BLaER1 (cell line): Measurements from ENCODE around the gene DDOST.
"Not testable (repeated sequence)": the region's sequence is repeated elsewhere in the genome, so short reads cannot be mapped to it uniquely, and the experiment has no call there.

Source experiments
- H3K27ac ChIP-seq: shearing (Covaris generic); formaldehyde crosslinking; 2 replicates; pipeline ENCODE4 v1.8.1; 2022
- H3K27me3 ChIP-seq: shearing (Covaris generic); formaldehyde crosslinking; 2 replicates; pipeline ENCODE4 v1.8.1; 2022
- H3K36me3 ChIP-seq: shearing (Covaris generic); formaldehyde crosslinking; 2 replicates; pipeline ENCODE4 v1.8.1; 2022
- H3K4me1 ChIP-seq: shearing (Covaris generic); formaldehyde crosslinking; 2 replicates; pipeline ENCODE4 v1.8.1; 2022
- H3K4me2 ChIP-seq: shearing (Covaris generic); formaldehyde crosslinking; 2 replicates; pipeline ENCODE4 v1.8.1; 2022
- H3K4me3 ChIP-seq: shearing (Covaris generic); formaldehyde crosslinking; 2 replicates; pipeline ENCODE4 v1.8.1; 2022
- H3K9ac ChIP-seq: shearing (Covaris generic); formaldehyde crosslinking; 2 replicates; pipeline ENCODE4 v1.8.1; 2022
- H3K9me3 ChIP-seq: shearing (Covaris generic); formaldehyde crosslinking; 2 replicates; pipeline ENCODE4 v1.8.1; 2022
- H4K20me1 ChIP-seq: shearing (Covaris generic); formaldehyde crosslinking; 2 replicates; pipeline ENCODE4 v1.8.1; 2022
- Cebpa-rat ChIP-seq: shearing (Covaris generic); IDR thresholded peaks from 2 replicates; pipeline ENCODE4 v1.8.1; 2022

Gene DDOST

DNA sequence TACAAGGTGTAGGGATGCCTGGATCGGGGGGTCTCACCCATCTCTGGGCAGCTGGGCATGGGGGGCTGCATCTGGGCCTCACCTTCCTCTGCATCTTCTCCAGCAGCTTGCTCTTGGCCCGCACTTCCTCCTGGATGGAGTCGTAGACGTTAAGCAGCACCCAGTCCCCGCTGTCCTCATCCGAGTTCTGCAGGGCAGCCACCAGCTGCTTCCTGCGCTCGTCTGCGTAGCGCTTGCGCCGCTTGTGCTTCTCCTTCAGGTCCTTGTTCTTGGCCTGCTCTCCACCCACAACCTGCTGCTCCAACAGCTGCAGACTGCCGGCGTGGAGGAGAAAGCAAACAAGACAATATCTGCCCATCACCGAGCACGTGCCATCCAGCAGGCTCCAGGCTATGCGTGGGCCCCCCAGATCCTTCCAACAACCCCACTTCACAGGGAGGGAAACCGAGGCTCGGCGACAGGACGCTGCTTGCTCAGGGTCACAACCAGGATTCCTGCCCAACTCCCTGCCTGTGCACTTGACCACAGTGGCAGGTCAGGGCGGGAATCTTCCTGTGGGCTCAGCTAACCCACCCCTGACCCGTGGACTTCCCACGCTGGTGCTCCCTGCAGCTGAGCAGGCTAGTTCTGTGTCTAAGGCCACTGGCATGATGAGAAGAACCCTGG lies 21.5 kb upstream of the DDOST start:
- no peaks in the 10 kb centered on the region for H3K27me3 ChIP-seq
- no peak for TF ChIP-seq Cebpa-rat
- peak overlapping the region; percentile 17 for H3K4me3 ChIP-seq
- H3K36me3 ChIP-seq: no peaks in the 10 kb centered on the region
- H4K20me1 ChIP-seq: no peaks in the 10 kb centered on the region
- peaks cover 4% of the 10 kb centered on the region for H3K9me3 ChIP-seq
- peak overlapping the region; percentile 45; the same call in 1 of the 2 replicates for H3K9ac ChIP-seq
- peak overlapping the region; percentile 82 for H3K27ac ChIP-seq
- peaks cover 83% of the 10 kb centered on the region for H3K4me1 ChIP-seq
- H3K4me2 ChIP-seq: peak overlapping the region; percentile 77

GRCh38 chr1:20681999-20682398 lies 20.8 kb upstream of the DDOST start:
- Histone ChIP-seq H3K9me3 (peaks cover 11% of the 10 kb centered on the region), H3K27ac (peak overlapping the region; percentile 82), H3K9ac (peak overlapping the region; percentile 36; the same call in 1 of the 2 replicates), H3K36me3 (no peaks in the 10 kb centered on the region), H3K27me3 (no peaks in the 10 kb centered on the region), H3K4me3 (peak overlapping the region; percentile 17; the same call in 1 of the 2 replicates), H3K4me1 (peaks cover 83% of the 10 kb centered on the region), H4K20me1 (no peaks in the 10 kb centered on the region), H3K4me2 (peak overlapping the region; percentile 77)
- no peak for TF ChIP-seq Cebpa-rat

DNA sequence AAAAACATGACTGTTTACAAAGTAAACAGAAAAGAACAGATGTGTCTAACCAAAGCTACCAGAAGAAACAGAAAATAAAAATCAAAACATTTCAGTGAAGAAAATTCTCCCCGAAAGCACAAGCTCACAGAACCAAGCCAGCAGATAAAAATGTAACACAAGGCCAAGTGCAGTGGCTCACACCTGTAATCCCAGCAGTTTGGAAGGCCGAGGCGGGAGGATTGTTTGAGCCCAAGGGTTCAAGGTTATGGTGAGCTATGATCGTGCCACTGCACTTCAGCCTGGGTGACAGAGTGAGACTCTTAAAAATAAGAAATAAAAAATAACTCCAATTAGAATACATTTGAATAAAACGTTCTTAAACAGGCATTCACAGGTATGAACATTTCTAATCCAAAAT lies 19.1 kb upstream of the DDOST start:
- Histone ChIP-seq H3K4me1 (peaks cover 66% of the 10 kb centered on the region), H3K4me3 (no peak overlapping the region), H4K20me1 (no peaks in the 10 kb centered on the region), H3K27me3 (no peaks in the 10 kb centered on the region), H3K9me3 (peaks cover 13% of the 10 kb centered on the region), H3K4me2 (peak overlapping the region; percentile 80), H3K36me3 (no peaks in the 10 kb centered on the region), H3K27ac (no peak overlapping the region), H3K9ac (no peak overlapping the region)
- no peak for TF ChIP-seq Cebpa-rat

GRCh38 chr1:20678599-20678998 lies 17.4 kb upstream of the DDOST start:
- H3K36me3 ChIP-seq: no peaks in the 10 kb centered on the region
- peak overlapping the region; percentile 80 for H3K4me2 ChIP-seq
- H3K27ac ChIP-seq: peak overlapping the region; percentile 44; the same call in 1 of the 2 replicates
- H3K9me3 ChIP-seq: peaks cover 13% of the 10 kb centered on the region
- H3K4me3 ChIP-seq: peak overlapping the region; percentile 36; the same call in 1 of the 2 replicates
- H4K20me1 ChIP-seq: no peaks in the 10 kb centered on the region
- no peak for TF ChIP-seq Cebpa-rat
- no peaks in the 10 kb centered on the region for H3K27me3 ChIP-seq
- H3K4me1 ChIP-seq: peaks cover 52% of the 10 kb centered on the region
- H3K9ac ChIP-seq: peak overlapping the region; percentile 12; the same call in 1 of the 2 replicates

GRCh38 chr1:20673626-20674025 lies 12.5 kb upstream of the DDOST start:
- not testable (repeated sequence) for H3K4me1 ChIP-seq, H3K4me3 ChIP-seq, H3K27ac ChIP-seq, H3K9ac ChIP-seq, H3K27me3 ChIP-seq, H4K20me1 ChIP-seq, H3K4me2 ChIP-seq, H3K36me3 ChIP-seq
- peaks cover 13% of the 10 kb centered on the region for H3K9me3 ChIP-seq

DNA sequence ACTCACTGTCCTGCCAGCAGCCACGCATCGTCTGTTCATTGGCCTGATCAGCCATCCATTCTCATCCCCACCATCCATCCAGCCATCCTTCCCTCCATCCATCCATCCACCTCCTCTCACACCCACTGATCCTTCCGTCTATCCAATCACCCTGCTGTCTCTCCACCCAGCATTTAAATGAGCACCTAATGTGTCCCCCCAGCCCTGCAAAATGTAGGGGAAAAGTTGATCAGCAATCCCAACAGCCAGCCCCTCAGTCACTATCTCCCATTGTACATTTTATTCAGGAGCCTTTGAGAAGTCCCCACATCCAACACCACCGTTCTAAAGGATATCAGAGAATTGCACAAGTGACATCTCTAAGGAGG lies 11.1 kb upstream of the DDOST start:
- H3K4me2 ChIP-seq: no peak overlapping the region
- H4K20me1 ChIP-seq: no peaks in the 10 kb centered on the region
- H3K36me3 ChIP-seq: peaks cover 6% of the 10 kb centered on the region; the same call in 1 of the 2 replicates
- no peak for TF ChIP-seq Cebpa-rat
- no peaks in the 10 kb centered on the region for H3K27me3 ChIP-seq
- H3K9ac ChIP-seq: no peak overlapping the region
- no peak overlapping the region for H3K4me3 ChIP-seq
- H3K27ac ChIP-seq: no peak overlapping the region
- no peaks in the 10 kb centered on the region for H3K4me1 ChIP-seq
- peaks cover 5% of the 10 kb centered on the region; the same call in 1 of the 2 replicates for H3K9me3 ChIP-seq

DNA sequence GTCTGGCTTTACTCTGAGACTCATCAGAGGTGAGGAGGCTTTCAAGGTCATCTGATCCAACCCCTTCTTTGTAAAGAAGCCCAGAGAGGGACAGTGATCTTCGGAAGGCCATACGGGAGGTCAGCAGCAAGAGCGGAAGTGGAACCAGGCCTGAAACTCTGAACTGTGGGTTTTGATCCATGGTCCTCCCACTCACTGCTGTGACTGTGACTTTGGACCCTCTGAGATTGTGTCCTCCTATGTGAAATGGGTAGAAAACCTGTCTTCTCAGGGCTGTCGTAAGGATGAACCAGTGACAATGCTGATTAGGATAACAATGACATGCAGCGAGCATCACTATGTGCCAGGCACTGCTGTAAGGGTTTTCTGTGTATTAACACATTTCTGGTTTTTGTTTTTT lies 9.8 kb upstream of the DDOST start:
- no peak for TF ChIP-seq Cebpa-rat
- Histone ChIP-seq H3K27ac (no peak overlapping the region), H3K4me3 (no peak overlapping the region), H3K36me3 (peaks cover 6% of the 10 kb centered on the region; the same call in 1 of the 2 replicates), H4K20me1 (no peaks in the 10 kb centered on the region), H3K4me2 (no peak overlapping the region), H3K9ac (no peak overlapping the region), H3K9me3 (no peaks in the 10 kb centered on the region), H3K4me1 (peaks cover 4% of the 10 kb centered on the region), H3K27me3 (no peaks in the 10 kb centered on the region)

GRCh38 chr1:20668581-20668980 lies 7.4 kb upstream of the DDOST start:
- H3K4me3 ChIP-seq: no peak overlapping the region
- no peak overlapping the region for H3K9ac ChIP-seq
- H4K20me1 ChIP-seq: no peaks in the 10 kb centered on the region
- peaks cover 6% of the 10 kb centered on the region; the same call in 1 of the 2 replicates for H3K36me3 ChIP-seq
- TF ChIP-seq Cebpa-rat: no peak
- peaks cover 11% of the 10 kb centered on the region for H3K4me1 ChIP-seq
- H3K27me3 ChIP-seq: no peaks in the 10 kb centered on the region
- H3K9me3 ChIP-seq: no peaks in the 10 kb centered on the region
- H3K4me2 ChIP-seq: no peak overlapping the region
- no peak overlapping the region for H3K27ac ChIP-seq

DNA sequence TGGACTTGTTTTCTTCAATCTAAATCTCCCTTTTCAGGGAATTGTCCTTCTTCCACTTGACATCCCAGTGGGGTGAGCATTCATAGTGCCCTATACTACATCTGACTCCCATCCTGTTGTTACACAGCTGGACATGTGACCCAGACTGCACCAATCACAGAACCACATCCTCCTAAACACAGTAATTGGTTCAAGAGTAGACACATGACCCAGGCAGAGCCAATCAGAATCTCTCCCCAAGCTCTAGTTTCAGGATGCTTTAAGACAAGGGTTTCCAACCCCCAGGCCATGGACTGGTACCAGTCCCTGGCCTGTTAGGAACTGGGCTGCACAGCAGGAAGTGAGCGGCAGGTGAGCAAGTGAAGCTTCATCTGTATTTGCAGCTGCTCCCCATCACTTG lies 5.6 kb upstream of the DDOST start:
- Histone ChIP-seq H3K27ac (no peak overlapping the region), H3K4me2 (no peak overlapping the region), H3K27me3 (no peaks in the 10 kb centered on the region), H4K20me1 (no peaks in the 10 kb centered on the region), H3K9ac (no peak overlapping the region), H3K4me1 (peaks cover 18% of the 10 kb centered on the region), H3K36me3 (peaks cover 4% of the 10 kb centered on the region; the same call in 1 of the 2 replicates), H3K4me3 (no peak overlapping the region), H3K9me3 (no peaks in the 10 kb centered on the region)
- no peak for TF ChIP-seq Cebpa-rat

GRCh38 chr1:20666146-20666545 lies 5.0 kb upstream of the DDOST start:
- H3K9ac ChIP-seq: 0 out of 2 replicates have a peak overlapping the region, but pooled peaks have one; percentile 34
- no peak for TF ChIP-seq Cebpa-rat
- H4K20me1 ChIP-seq: no peaks in the 10 kb centered on the region
- 0 out of 2 replicates have a peak overlapping the region, but pooled peaks have one; percentile 18 for H3K27ac ChIP-seq
- no peaks in the 10 kb centered on the region; the same call in 1 of the 2 replicates for H3K36me3 ChIP-seq
- 0 out of 2 replicates have a peak overlapping the region, but pooled peaks have one; percentile 9 for H3K4me2 ChIP-seq
- no peak overlapping the region for H3K4me3 ChIP-seq
- H3K27me3 ChIP-seq: no peaks in the 10 kb centered on the region
- H3K4me1 ChIP-seq: peaks cover 19% of the 10 kb centered on the region
- H3K9me3 ChIP-seq: no peaks in the 10 kb centered on the region
